HK-2 (cell line): ENCODE data around the gene PAFAH1B1.

Experiments
- DNase-seq: peaks from one replicate; pipeline ENCODE4 v3.0.0-alpha.2; 2018; ENCODE audit not compliant: unreplicated experiment

Gene PAFAH1B1

GRCh38 chr17:2719861-2720260 lies 126.4 kb downstream of the PAFAH1B1 start:
- no peak for DNase-seq

GRCh38 chr17:2721603-2722002 lies 128.1 kb downstream of the PAFAH1B1 start:
- no peak for DNase-seq

- DNase-seq: no peak
Measured at GRCh38 chr17:2722611-2723010, 129.2 kb downstream of the PAFAH1B1 start.

GRCh38 chr17:2723505-2723996 lies 130.1 kb downstream of the PAFAH1B1 start:
- DNase-seq: no peak

- no peak for DNase-seq
Measured at GRCh38 chr17:2723997-2724783, 130.7 kb downstream of the PAFAH1B1 start.

- DNase-seq: no peak
Measured at GRCh38 chr17:2724784-2725164, 131.3 kb downstream of the PAFAH1B1 start.

GRCh38 chr17:2730764-2731353 lies 137.4 kb downstream of the PAFAH1B1 start:
- no peak for DNase-seq

- DNase-seq: no peak
Measured at GRCh38 chr17:2731807-2732206, 138.4 kb downstream of the PAFAH1B1 start.

GRCh38 chr17:2734939-2735338 lies 141.5 kb downstream of the PAFAH1B1 start:
- no peak for DNase-seq
